KMS-11 (cell line): ENCODE measurements around the gene VWF.

Source experiments
- H2AFZ ChIP-seq: fragments of 200-600 bp; sonication (generic); 2 replicates; pipeline ENCODE4 v1.6.1; 2016; ENCODE audit warnings: antibody characterized with exemption, mixed run types, low read depth
- H3K27ac ChIP-seq: fragments of 200-600 bp; sonication (generic); 2 replicates; pipeline ENCODE4 v1.6.1; 2016; ENCODE audit warnings: mild to moderate bottlenecking, mixed run types
- H3K27me3 ChIP-seq: fragments of 200-600 bp; sonication (generic); 2 replicates; pipeline ENCODE4 v1.6.1; 2017; ENCODE audit warnings: mild to moderate bottlenecking, low read depth, mixed run types, moderate library complexity; ENCODE audit not compliant: insufficient read depth
- H3K36me3 ChIP-seq: fragments of 200-600 bp; sonication (generic); 2 replicates; pipeline ENCODE4 v1.6.1; 2017; ENCODE audit warnings: mild to moderate bottlenecking, mixed run types; ENCODE audit not compliant: insufficient read depth
- H3K4me1 ChIP-seq: fragments of 200-600 bp; sonication (generic); 2 replicates; pipeline ENCODE4 v1.6.1; 2016; ENCODE audit warnings: mild to moderate bottlenecking, low read depth, mixed run types; ENCODE audit not compliant: poor library complexity, severe bottlenecking
- H3K4me2 ChIP-seq: fragments of 200-600 bp; sonication (generic); 2 replicates; pipeline ENCODE4 v1.7.0; 2016; ENCODE audit warnings: mild to moderate bottlenecking, mixed run types
- H3K4me3 ChIP-seq: fragments of 200-600 bp; sonication (generic); IDR thresholded peaks from 2 replicates; pipeline ENCODE4 v1.6.1; 2017; ENCODE audit warnings: low read depth, low read length, mixed read lengths; ENCODE audit not compliant: insufficient read depth
- H3K79me2 ChIP-seq: fragments of 200-600 bp; sonication (generic); 2 replicates; pipeline ENCODE4 v1.6.1; 2016; ENCODE audit warnings: low read depth, mixed run types; ENCODE audit not compliant: insufficient read depth
- H3K9ac ChIP-seq: fragments of 200-600 bp; sonication (generic); 2 replicates; pipeline ENCODE4 v1.6.1; 2016; ENCODE audit warnings: mild to moderate bottlenecking, mixed run types
- H4K20me1 ChIP-seq: fragments of 200-600 bp; sonication (generic); 2 replicates; pipeline ENCODE4 v1.6.1; 2016; ENCODE audit warnings: mild to moderate bottlenecking, mixed run types; ENCODE audit not compliant: insufficient read depth
- TF ChIP-seq, protein P1 (sequence below): fragments of 200-600 bp; sonication (generic); conservative IDR thresholded peaks from 2 replicates; pipeline ENCODE4 v1.6.1; 2017; ENCODE audit warnings: low read depth, mild to moderate bottlenecking, antibody characterized with exemption, low read length, moderate library complexity, mixed read lengths

Gene VWF

DNA sequence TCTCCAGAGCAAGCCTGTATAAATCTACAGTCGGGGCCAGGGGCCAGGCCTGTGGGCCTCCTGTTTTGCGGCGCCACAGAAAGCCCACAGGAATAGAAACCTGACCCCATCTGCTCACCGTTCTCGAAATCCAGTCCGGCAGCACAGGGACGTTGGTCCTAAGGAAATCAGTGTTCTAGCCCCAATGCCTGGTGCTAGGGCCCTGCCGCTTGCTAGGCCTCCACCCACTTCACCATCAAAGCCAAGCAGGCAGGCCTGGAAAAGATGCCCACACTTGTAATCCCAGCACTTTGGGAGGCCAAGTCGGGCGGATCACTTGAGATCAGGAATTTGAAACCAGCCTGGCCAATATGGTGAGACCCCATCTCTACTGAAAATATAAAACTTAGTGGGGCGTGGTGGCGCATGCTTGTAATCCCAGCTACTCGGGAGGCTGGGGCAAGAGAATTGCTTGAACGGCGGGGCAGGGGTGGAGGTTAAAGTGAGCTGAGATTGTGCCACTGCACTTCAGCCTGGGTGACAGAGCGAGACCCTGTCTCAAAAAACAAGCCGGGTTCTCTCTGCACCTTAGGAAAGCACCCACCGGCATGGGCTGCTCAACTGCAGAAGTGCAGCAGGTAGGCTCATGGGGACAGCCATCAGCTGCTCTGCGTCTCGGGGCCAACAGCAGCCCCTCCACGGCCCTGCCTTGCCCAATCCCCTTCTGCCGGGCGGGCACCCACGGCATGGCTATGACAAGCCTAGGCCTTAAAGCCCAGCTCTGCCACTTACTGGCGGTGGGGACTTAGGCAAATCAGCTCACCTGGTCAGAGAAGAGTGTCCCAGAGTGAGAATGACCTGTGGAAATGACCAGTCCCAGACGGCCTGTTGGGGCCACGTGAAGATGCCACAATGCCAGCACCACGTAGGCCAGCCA is 47.4 kb downstream of the VWF start:
- peaks cover 38% of the 10 kb centered on the region for H3K4me1 ChIP-seq

DNA sequence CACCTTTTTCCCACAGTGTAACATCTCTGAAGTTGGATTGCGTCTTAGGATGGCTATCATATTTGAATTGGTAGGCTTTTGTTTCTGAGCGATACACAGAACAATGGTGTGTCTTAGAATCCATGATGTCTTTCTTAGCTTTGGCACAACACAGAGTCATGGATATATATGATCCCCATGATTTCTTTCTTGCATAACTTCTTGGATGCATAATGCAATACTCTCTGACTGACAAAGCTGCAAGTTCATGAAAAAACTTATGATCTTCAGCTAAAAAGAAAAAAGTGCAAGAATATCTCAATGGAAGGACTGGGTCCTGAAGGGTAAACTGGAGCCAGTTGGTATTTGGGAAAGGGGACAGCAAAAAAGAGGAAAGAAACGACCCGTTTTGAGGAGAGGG is 48.1 kb downstream of the VWF start:
- Histone ChIP-seq H3K4me3 (no peak overlapping the region), H4K20me1 (no peaks in the 10 kb centered on the region), H3K27me3 (no peaks in the 10 kb centered on the region)

More for the DNA sequence above, 47.4 kb downstream of the VWF start:
- Histone ChIP-seq H3K79me2 (no peaks in the 10 kb centered on the region), H2AFZ (no peak overlapping the region), H3K27me3 (no peaks in the 10 kb centered on the region), H3K27ac (no peak overlapping the region), H3K36me3 (no peaks in the 10 kb centered on the region), H4K20me1 (no peaks in the 10 kb centered on the region), H3K4me3 (no peak overlapping the region), H3K9ac (no peak overlapping the region), H3K4me2 (no peak overlapping the region; the same call in 1 of the 2 replicates)
- TF ChIP-seq, protein P1, sequence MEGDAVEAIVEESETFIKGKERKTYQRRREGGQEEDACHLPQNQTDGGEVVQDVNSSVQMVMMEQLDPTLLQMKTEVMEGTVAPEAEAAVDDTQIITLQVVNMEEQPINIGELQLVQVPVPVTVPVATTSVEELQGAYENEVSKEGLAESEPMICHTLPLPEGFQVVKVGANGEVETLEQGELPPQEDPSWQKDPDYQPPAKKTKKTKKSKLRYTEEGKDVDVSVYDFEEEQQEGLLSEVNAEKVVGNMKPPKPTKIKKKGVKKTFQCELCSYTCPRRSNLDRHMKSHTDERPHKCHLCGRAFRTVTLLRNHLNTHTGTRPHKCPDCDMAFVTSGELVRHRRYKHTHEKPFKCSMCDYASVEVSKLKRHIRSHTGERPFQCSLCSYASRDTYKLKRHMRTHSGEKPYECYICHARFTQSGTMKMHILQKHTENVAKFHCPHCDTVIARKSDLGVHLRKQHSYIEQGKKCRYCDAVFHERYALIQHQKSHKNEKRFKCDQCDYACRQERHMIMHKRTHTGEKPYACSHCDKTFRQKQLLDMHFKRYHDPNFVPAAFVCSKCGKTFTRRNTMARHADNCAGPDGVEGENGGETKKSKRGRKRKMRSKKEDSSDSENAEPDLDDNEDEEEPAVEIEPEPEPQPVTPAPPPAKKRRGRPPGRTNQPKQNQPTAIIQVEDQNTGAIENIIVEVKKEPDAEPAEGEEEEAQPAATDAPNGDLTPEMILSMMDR, result no peak

DNA sequence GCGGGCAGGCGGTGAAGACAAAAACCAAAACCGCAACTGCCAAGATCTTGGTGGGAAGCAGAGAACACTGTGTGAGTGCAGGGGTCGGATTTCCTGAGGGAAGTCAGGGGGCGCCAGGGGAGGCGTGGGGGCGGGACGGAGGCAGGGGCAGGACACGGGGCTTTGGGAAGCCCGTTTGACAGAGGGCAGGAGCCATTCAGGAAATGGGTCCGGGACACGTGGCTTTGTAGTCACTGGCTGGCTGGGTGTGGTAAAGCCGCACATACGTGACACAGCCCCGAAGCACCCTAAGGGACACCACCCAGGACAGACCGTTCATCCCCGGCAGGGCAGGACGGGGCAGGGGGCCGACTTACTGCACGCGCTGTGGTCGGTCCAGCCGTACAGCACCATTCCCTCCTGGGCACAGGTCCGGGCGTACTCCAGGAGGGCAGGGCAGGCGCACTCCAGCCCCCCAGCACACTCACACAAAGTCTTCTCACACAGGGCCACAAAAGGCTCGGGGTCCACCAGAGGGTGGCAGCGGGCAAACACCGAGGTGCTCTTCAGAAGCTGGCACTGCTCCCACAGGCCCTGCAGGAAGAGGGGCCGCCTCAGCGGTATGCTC is 49.4 kb downstream of the VWF start:
- peak overlapping the region; percentile 61; the same call in 1 of the 2 replicates for H2AFZ ChIP-seq
- H3K4me3 ChIP-seq, result no peak overlapping the region
- TF ChIP-seq, protein P1, result no peak
- no peaks in the 10 kb centered on the region for H4K20me1 ChIP-seq
- H3K36me3 ChIP-seq, result no peaks in the 10 kb centered on the region
- H3K9ac ChIP-seq, result peak overlapping the region; percentile 43; the same call in 1 of the 2 replicates
- peak overlapping the region; percentile 31 for H3K4me2 ChIP-seq
- H3K27ac ChIP-seq, result peak overlapping the region; percentile 42
- peaks cover 50% of the 10 kb centered on the region for H3K4me1 ChIP-seq
- H3K27me3 ChIP-seq, result no peaks in the 10 kb centered on the region
- no peaks in the 10 kb centered on the region for H3K79me2 ChIP-seq

More for the DNA sequence above, 48.1 kb downstream of the VWF start:
- Histone ChIP-seq H3K27ac (no peak overlapping the region), H3K36me3 (no peaks in the 10 kb centered on the region), H3K9ac (no peak overlapping the region), H3K4me2 (no peak overlapping the region), H3K4me1 (peaks cover 39% of the 10 kb centered on the region), H3K79me2 (no peaks in the 10 kb centered on the region), H2AFZ (no peak overlapping the region)
- TF ChIP-seq, protein P1, result no peak

DNA sequence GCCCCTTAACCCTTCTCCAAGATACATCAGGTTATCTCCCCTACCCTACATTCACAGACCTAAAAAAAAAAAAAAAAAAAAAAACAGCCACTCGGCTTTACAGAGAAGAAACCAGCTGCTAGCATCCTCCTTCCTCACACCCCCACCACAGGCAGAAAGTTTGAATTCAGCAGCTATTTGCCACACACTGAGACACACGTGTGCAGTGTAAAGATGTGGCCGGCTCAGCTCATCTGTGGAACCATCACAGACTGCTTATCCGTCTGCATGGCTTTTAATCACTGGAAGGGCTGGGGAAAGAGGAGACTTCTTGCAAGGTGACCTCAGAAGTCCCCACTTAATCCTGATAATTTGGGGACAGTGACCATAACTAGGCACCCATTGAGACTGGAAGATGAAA is 50.0 kb downstream of the VWF start:
- Histone ChIP-seq H3K27ac (peak overlapping the region; percentile 42), H3K36me3 (no peaks in the 10 kb centered on the region), H3K9ac (peak overlapping the region; percentile 43; the same call in 1 of the 2 replicates), H3K27me3 (no peaks in the 10 kb centered on the region), H3K4me2 (peak overlapping the region; percentile 31), H2AFZ (peak overlapping the region; percentile 61; the same call in 1 of the 2 replicates), H3K4me3 (no peak overlapping the region), H3K4me1 (peaks cover 57% of the 10 kb centered on the region), H4K20me1 (no peaks in the 10 kb centered on the region), H3K79me2 (no peaks in the 10 kb centered on the region)
- TF ChIP-seq, protein P1, result no peak
